HCT116 (cell line): ENCODE data around the gene EFCAB5. TPM values are rescaled to one million over a fixed set of nuclear protein-coding genes. Genes with fewer than 3 reads are reported as not detected.

Experiments
- ATAC-seq: fragments of 200-7000 bp; cut with Tn5 transposase; 2 replicates; pipeline ENCODE4 v1.9.1; 2020; ENCODE audit warnings: mild to moderate bottlenecking, moderate library complexity
- BruUV-seq: library from RNA; stranded (reverse); fragments of 400-500 nt; replicated peaks from 2 replicates; lab custom pipeline; 2021; lab: Mats Ljungman, UMichigan
- CTCF ChIA-PET: fragments of 300-600 bp; sonication (Branson Sonifier 250); formaldehyde crosslinking; loops from one replicate; lab custom pipeline; 2021; ENCODE audit warnings: antibody characterized with exemption; lab: Charles Lee
- POLR2A ChIA-PET: fragments of 300-600, 350-600 bp; sonication (Branson Sonifier 250); formaldehyde crosslinking; loops from one replicate; lab custom pipeline; 2021; ENCODE audit warnings: antibody characterized with exemption; lab: Charles Lee
- RAD21 ChIA-PET, 2 experiments: fragments of 300-600 bp; sonication (Branson Sonifier 250); formaldehyde crosslinking; loops; one replicate each; lab custom pipeline; 2023; ENCODE audit warnings: low total read pairs in 2 of 2; ENCODE audit not compliant: uncharacterized antibody in 2 of 2, unreplicated experiment in 2 of 2, low non-redundant PET in 1 of 2; lab: Charles Lee
- DNase-seq: peaks from one replicate; pipeline ENCODE4 v3.0.0-alpha.2; 2010; ENCODE audit warnings: low read depth, low spot score
- H2AFZ ChIP-seq: fragments of 200-600 bp; shearing (Covaris generic), sonication (generic); 2 replicates; pipeline ENCODE4 v1.6.1; 2017; ENCODE audit warnings: low read depth, mixed run types, mixed read lengths, antibody characterized with exemption, low read length; ENCODE audit not compliant: poor library complexity, severe bottlenecking
- H3K27ac ChIP-seq: 2 replicates; pipeline ENCODE4 v1.5.1; 2012; ENCODE audit warnings: low read depth, low read length
- H3K27me3 ChIP-seq: fragments of 200-600 bp; sonication (generic); 2 replicates; pipeline ENCODE4 v1.6.1; 2016; ENCODE audit warnings: mixed run types, low read length, mixed read lengths; ENCODE audit not compliant: insufficient read depth
- H3K36me3 ChIP-seq, 2 experiments: fragments of 200-500 bp in 1 of 2; fragments of 200-600 bp in 1 of 2; sonication (Bioruptor generic) in 1 of 2; sonication (generic) in 1 of 2; 2 replicates each; pipeline versions ENCODE4 v1.5.1 to v1.6.1; 2014 to 2016; ENCODE audit warnings: low read length in 2 of 2, inconsistent platforms in 1 of 2, mixed read lengths in 1 of 2, mixed run types in 1 of 2; ENCODE audit not compliant: insufficient read depth in 2 of 2, control insufficient read depth in 1 of 2
- H3K4me1 ChIP-seq, 2 experiments: fragments of 200-600 bp in 1 of 2; sonication (generic) in 1 of 2; 2 replicates each; pipeline versions ENCODE4 v1.5.1 to v1.6.1; 2012 to 2017; ENCODE audit warnings: low read length in 2 of 2, inconsistent platforms in 1 of 2, mild to moderate bottlenecking in 1 of 2, mixed read lengths in 1 of 2, mixed run types in 1 of 2, moderate library complexity in 1 of 2; ENCODE audit not compliant: insufficient read depth in 2 of 2, control insufficient read depth in 1 of 2
- H3K4me2 ChIP-seq: fragments of 200-600 bp; sonication (generic); 2 replicates; pipeline ENCODE4 v1.6.1; 2017; ENCODE audit warnings: mixed run types, low read length, mixed read lengths
- H3K4me3 ChIP-seq, 2 experiments: fragments of 200-600 bp in 1 of 2; sonication (generic) in 1 of 2; replicated peaks in 1 of 2; 2 replicates each; pipeline ENCODE4 v1.5.1; 2011 to 2016; ENCODE audit warnings: low read length in 2 of 2, control low read depth in 1 of 2, low read depth in 1 of 2, mild to moderate bottlenecking in 1 of 2, mixed read lengths in 1 of 2, mixed run types in 1 of 2
- H3K79me2 ChIP-seq: fragments of 200-600 bp; sonication (generic); 2 replicates; pipeline ENCODE4 v1.6.1; 2017; ENCODE audit warnings: mild to moderate bottlenecking, mixed run types, low read length, moderate library complexity, mixed read lengths; ENCODE audit not compliant: insufficient read depth
- H3K9ac ChIP-seq: fragments of 200-600 bp; sonication (generic); 2 replicates; pipeline ENCODE4 v1.6.1; 2016; ENCODE audit warnings: low read length, mixed read lengths
- H3K9me2 ChIP-seq: fragments of 200-600 bp; sonication (generic), shearing (Covaris generic); 2 replicates; pipeline ENCODE4 v1.6.1; 2017; ENCODE audit warnings: mixed run types, mild to moderate bottlenecking, moderate library complexity; ENCODE audit not compliant: insufficient read depth
- H3K9me3 ChIP-seq, 2 experiments: fragments of 200-500 bp in 1 of 2; fragments of 200-600 bp in 1 of 2; sonication (Bioruptor generic) in 1 of 2; sonication (generic) in 1 of 2; 2 replicates each; pipeline ENCODE4 v1.6.1; 2014 to 2017; ENCODE audit warnings: low read length in 2 of 2, mixed read lengths in 2 of 2, inconsistent platforms in 1 of 2, low read depth in 1 of 2, mild to moderate bottlenecking in 1 of 2, mixed run types in 1 of 2, moderate library complexity in 1 of 2; ENCODE audit not compliant: control insufficient read depth in 1 of 2, insufficient read depth in 1 of 2
- H4K20me1 ChIP-seq: fragments of 200-600 bp; sonication (generic), shearing (Covaris generic); 2 replicates; pipeline ENCODE4 v1.6.1; 2017; ENCODE audit warnings: mixed run types, mild to moderate bottlenecking, moderate library complexity; ENCODE audit not compliant: insufficient read depth
- ELF1 ChIP-seq: IDR thresholded peaks from 2 replicates; pipeline ENCODE4 v1.6.1; 2012; ENCODE audit warnings: low read depth, borderline replicate concordance
- EZH2 ChIP-seq: fragments of 200-600 bp; sonication (generic); IDR thresholded peaks from 2 replicates; pipeline ENCODE4 v1.6.1; 2017; ENCODE audit warnings: antibody characterized with exemption, mixed run types
- EZH2phosphoT487 ChIP-seq: fragments of 200-600 bp; IDR thresholded peaks from 2 replicates; pipeline ENCODE4 v1.6.1; 2018; ENCODE audit warnings: antibody characterized with exemption, borderline replicate concordance
- JUND ChIP-seq: IDR thresholded peaks from 2 replicates; pipeline ENCODE4 v1.6.1; 2012
- POLR2A ChIP-seq: IDR thresholded peaks from 2 replicates; pipeline ENCODE4 v1.7.0; 2011; ENCODE audit warnings: borderline replicate concordance; ENCODE audit not compliant: insufficient read depth, insufficient read length; ENCODE audit errors: extremely low read depth
- POLR2AphosphoS5 ChIP-seq: IDR thresholded peaks from 2 replicates; pipeline ENCODE4 v1.6.1; 2011; ENCODE audit warnings: mild to moderate bottlenecking, low read depth, low read length, moderate library complexity
- SIN3A ChIP-seq: IDR thresholded peaks from 2 replicates; pipeline ENCODE4 v1.6.1; 2012; ENCODE audit warnings: low read depth
- SRF ChIP-seq: IDR thresholded peaks from 2 replicates; pipeline ENCODE4 v1.6.1; 2012; ENCODE audit warnings: low read depth
- ZNF274 ChIP-seq: fragments of 200-500 bp; sonication (Bioruptor generic); IDR thresholded peaks from 2 replicates; pipeline ENCODE4 v1.6.1; 2014; ENCODE audit warnings: mild to moderate bottlenecking, low read depth, low read length, inconsistent platforms
- intact Hi-C: fragments of 100-400 bp; cut with micrococcal nuclease; formaldehyde crosslinking; loops from 2 replicates; pipeline ENCODE4 v1.10.0; 2022
- total RNA-seq: library from RNA; stranded (reverse); gene quantifications from one replicate; pipeline ENCODE4 v1.2.1, GENCODE V29; 2021; ENCODE audit not compliant: unreplicated experiment
- TF ChIP-seq, protein P1 (sequence below): IDR thresholded peaks from 2 replicates; pipeline ENCODE4 v1.6.1; 2012
- TF ChIP-seq, protein P2 (sequence below): IDR thresholded peaks from 2 replicates; pipeline ENCODE4 v1.6.1; 2011; ENCODE audit warnings: mild to moderate bottlenecking, low read length, moderate library complexity; ENCODE audit not compliant: insufficient replicate concordance; ENCODE audit errors: extremely low read depth

Gene EFCAB5
- total RNA-seq, 1 experiment from 2014 or later = 0.17 TPM

DNA sequence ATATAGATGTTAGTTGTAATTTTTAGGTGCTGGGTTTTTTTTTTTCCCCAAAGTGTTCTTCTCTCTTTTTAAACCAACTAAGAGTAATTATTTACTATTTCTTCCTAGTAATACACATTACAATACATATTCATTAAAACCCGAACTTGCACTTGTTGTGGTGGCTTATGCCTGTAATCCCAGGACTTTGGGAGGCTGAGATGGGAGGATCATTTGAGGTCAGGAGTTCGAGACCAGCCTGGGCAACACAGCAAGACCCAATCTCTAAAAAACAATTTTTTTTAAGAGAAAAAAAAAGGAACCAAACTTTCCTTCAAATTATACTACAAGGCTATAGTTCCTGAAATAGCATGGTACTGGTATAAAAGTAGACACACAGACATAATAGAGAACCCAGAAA, 3.8 kb downstream of the EFCAB5 start:
- ChIA-PET CTCF (no interaction called here), RAD21 (no interaction called here), POLR2A (no interaction called here)
- H3K9ac ChIP-seq = no peak overlapping the region
- H4K20me1 ChIP-seq = no peaks in the 10 kb centered on the region
- H2AFZ ChIP-seq = no peak overlapping the region
- no peaks in the 10 kb centered on the region for H3K79me2 ChIP-seq
- no peaks in the 10 kb centered on the region for H3K27me3 ChIP-seq
- no peaks in the 10 kb centered on the region for H3K4me1 ChIP-seq
- no TSS peak for BruUV-seq
- H3K36me3 ChIP-seq = no peaks in the 10 kb centered on the region
- ATAC-seq = no peak
- no peaks in the 10 kb centered on the region for H3K9me3 ChIP-seq
- H3K4me2 ChIP-seq = no peak overlapping the region
- TF ChIP-seq POLR2A (no peak), EZH2 (no peak), SRF (no peak)
- H3K27ac ChIP-seq = no peak overlapping the region
- no peak for DNase-seq
- intact Hi-C loops = no loop called here
- no peak overlapping the region for H3K4me3 ChIP-seq
- no peaks in the 10 kb centered on the region for H3K9me2 ChIP-seq

GRCh38 chr17:29948448-29949215, 7.2 kb downstream of the EFCAB5 start:
- no peak overlapping the region for H3K4me2 ChIP-seq
- no TSS peak for BruUV-seq
- TF ChIP-seq, protein P1, sequence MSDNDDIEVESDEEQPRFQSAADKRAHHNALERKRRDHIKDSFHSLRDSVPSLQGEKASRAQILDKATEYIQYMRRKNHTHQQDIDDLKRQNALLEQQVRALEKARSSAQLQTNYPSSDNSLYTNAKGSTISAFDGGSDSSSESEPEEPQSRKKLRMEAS = no peak
- TF ChIP-seq ZNF274 (no peak), SRF (no peak), POLR2A (no peak), ELF1 (no peak), JUND (no peak), SIN3A (no peak), EZH2phosphoT487 (no peak), POLR2AphosphoS5 (no peak)
- TF ChIP-seq, protein P2, sequence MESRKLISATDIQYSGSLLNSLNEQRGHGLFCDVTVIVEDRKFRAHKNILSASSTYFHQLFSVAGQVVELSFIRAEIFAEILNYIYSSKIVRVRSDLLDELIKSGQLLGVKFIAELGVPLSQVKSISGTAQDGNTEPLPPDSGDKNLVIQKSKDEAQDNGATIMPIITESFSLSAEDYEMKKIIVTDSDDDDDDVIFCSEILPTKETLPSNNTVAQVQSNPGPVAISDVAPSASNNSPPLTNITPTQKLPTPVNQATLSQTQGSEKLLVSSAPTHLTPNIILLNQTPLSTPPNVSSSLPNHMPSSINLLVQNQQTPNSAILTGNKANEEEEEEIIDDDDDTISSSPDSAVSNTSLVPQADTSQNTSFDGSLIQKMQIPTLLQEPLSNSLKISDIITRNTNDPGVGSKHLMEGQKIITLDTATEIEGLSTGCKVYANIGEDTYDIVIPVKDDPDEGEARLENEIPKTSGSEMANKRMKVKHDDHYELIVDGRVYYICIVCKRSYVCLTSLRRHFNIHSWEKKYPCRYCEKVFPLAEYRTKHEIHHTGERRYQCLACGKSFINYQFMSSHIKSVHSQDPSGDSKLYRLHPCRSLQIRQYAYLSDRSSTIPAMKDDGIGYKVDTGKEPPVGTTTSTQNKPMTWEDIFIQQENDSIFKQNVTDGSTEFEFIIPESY = no peak
- H3K9me3 ChIP-seq = no peaks in the 10 kb centered on the region
- no peak overlapping the region for H3K27ac ChIP-seq
- no peak overlapping the region for H3K4me3 ChIP-seq
- no peaks in the 10 kb centered on the region for H3K27me3 ChIP-seq
- no peaks in the 10 kb centered on the region for H4K20me1 ChIP-seq
- H3K4me1 ChIP-seq = no peaks in the 10 kb centered on the region
- ATAC-seq (no peak), DNase-seq (no peak)
- ChIA-PET POLR2A (no interaction called here), CTCF (interaction anchor here (1.4 kb wide), 1 partner anchor 17 kb away, joined by 8 read pairs; no protein-coding TSS in a partner anchor), RAD21 (no interaction called here)
- no peaks in the 10 kb centered on the region for H3K9me2 ChIP-seq
- H3K36me3 ChIP-seq = no peaks in the 10 kb centered on the region
- intact Hi-C loops = no loop called here
- no peak overlapping the region for H3K9ac ChIP-seq
- no peak overlapping the region for H2AFZ ChIP-seq
- no peaks in the 10 kb centered on the region for H3K79me2 ChIP-seq
